Loucy (cell line): ENCODE data around the gene CAP2.

Experiments
- H2AFZ ChIP-seq: fragments of 200-600 bp; sonication (generic); 2 replicates; pipeline ENCODE4 v1.6.0; 2016; ENCODE audit warnings: antibody characterized with exemption, mild to moderate bottlenecking, low read length, moderate library complexity
- H3F3A ChIP-seq: fragments of 200-600 bp; 2 replicates; pipeline ENCODE4 v1.6.0; 2016; ENCODE audit warnings: antibody characterized with exemption, low read depth, mild to moderate bottlenecking
- H3K27me3 ChIP-seq: fragments of 200-600 bp; sonication (generic); 2 replicates; pipeline ENCODE4 v1.6.1; 2014; ENCODE audit warnings: low read length, mild to moderate bottlenecking; ENCODE audit not compliant: insufficient read depth, poor library complexity, severe bottlenecking
- H3K36me3 ChIP-seq: fragments of 200-600 bp; sonication (generic); 2 replicates; pipeline ENCODE4 v1.6.1; 2016; ENCODE audit warnings: low read length; ENCODE audit not compliant: insufficient read depth
- H3K4me1 ChIP-seq: fragments of 200-600 bp; sonication (generic); 2 replicates; pipeline ENCODE4 v1.5.1; 2014; ENCODE audit warnings: low read length, mild to moderate bottlenecking; ENCODE audit not compliant: insufficient read depth, poor library complexity, severe bottlenecking
- H3K4me2 ChIP-seq: fragments of 200-600 bp; sonication (generic); 2 replicates; pipeline ENCODE4 v1.6.0; 2014; ENCODE audit warnings: antibody characterized with exemption, low read length, low read depth, mild to moderate bottlenecking; ENCODE audit not compliant: poor library complexity, severe bottlenecking
- H3K4me3 ChIP-seq: fragments of 200-600 bp; sonication (generic); 2 replicates; pipeline ENCODE4 v1.5.1; 2014; ENCODE audit warnings: low read length, mild to moderate bottlenecking, mixed read lengths; ENCODE audit not compliant: poor library complexity, severe bottlenecking
- H3K79me2 ChIP-seq: fragments of 200-600 bp; sonication (generic); 2 replicates; pipeline ENCODE4 v1.6.1; 2014; ENCODE audit warnings: low read length; ENCODE audit not compliant: insufficient read depth
- H3K9ac ChIP-seq: fragments of 200-600 bp; sonication (generic); 2 replicates; pipeline ENCODE4 v1.6.0; 2014; ENCODE audit warnings: mild to moderate bottlenecking, low read depth, low read length, moderate library complexity; ENCODE audit not compliant: poor library complexity, severe bottlenecking
- H3K9me2 ChIP-seq: fragments of 200-600 bp; sonication (generic); replicated peaks from 2 replicates; pipeline ENCODE4 v1.6.1; 2016; ENCODE audit warnings: low read depth, low read length, mixed read lengths
- H3K9me3 ChIP-seq: fragments of 200-600 bp; sonication (generic); 2 replicates; pipeline ENCODE4 v1.6.1; 2014; ENCODE audit warnings: mild to moderate bottlenecking, antibody characterized with exemption, low read length, low read depth; ENCODE audit not compliant: insufficient read depth
- H4K20me1 ChIP-seq: fragments of 200-600 bp; sonication (generic); 2 replicates; pipeline ENCODE4 v1.6.0; 2014; ENCODE audit warnings: antibody characterized with exemption, low read length, mild to moderate bottlenecking; ENCODE audit not compliant: insufficient read depth, poor library complexity, severe bottlenecking
- EZH2phosphoT487 ChIP-seq: fragments of 200-600 bp; IDR thresholded peaks from 2 replicates; pipeline ENCODE4 v1.6.1; 2018; ENCODE audit warnings: antibody characterized with exemption, mild to moderate bottlenecking, moderate library complexity, borderline replicate concordance
- TF ChIP-seq, protein P1 (sequence below): fragments of 200-600 bp; sonication (generic); conservative IDR thresholded peaks from 2 replicates; pipeline ENCODE4 v1.5.1; 2014; ENCODE audit warnings: mild to moderate bottlenecking, antibody characterized with exemption, low read length

The CAP2 gene

DNA sequence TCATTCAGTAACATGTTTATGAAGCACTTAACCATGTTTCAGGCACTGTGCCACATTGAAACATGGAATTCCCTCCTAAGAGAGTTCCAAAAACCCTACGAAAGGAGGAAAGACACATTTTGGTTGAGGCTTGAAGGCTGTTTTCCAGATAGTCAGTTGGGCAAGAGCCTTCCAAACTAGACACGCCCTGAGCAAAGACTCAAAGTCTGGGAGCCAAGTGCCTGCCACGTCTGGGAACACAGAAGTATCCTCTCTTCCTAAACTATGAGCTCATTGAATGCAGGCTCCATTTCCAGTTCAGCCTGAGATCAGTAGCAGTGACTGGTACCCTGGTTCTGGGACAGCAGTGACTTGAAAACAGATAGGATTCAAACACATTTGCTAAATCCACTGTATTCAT, 132.2 kb downstream of the CAP2 start:
- Histone ChIP-seq H3K9me3 (no peaks in the 10 kb centered on the region), H3F3A (no peaks in the 10 kb centered on the region), H3K9me2 (no peaks in the 10 kb centered on the region), H3K4me3 (no peak overlapping the region), H3K36me3 (no peaks in the 10 kb centered on the region), H4K20me1 (no peaks in the 10 kb centered on the region), H3K27me3 (no peaks in the 10 kb centered on the region), H3K4me1 (no peaks in the 10 kb centered on the region), H2AFZ (no peak overlapping the region), H3K4me2 (no peak overlapping the region), H3K9ac (no peak overlapping the region), H3K79me2 (no peaks in the 10 kb centered on the region)
- no peak for TF ChIP-seq EZH2phosphoT487
- TF ChIP-seq, protein P1, sequence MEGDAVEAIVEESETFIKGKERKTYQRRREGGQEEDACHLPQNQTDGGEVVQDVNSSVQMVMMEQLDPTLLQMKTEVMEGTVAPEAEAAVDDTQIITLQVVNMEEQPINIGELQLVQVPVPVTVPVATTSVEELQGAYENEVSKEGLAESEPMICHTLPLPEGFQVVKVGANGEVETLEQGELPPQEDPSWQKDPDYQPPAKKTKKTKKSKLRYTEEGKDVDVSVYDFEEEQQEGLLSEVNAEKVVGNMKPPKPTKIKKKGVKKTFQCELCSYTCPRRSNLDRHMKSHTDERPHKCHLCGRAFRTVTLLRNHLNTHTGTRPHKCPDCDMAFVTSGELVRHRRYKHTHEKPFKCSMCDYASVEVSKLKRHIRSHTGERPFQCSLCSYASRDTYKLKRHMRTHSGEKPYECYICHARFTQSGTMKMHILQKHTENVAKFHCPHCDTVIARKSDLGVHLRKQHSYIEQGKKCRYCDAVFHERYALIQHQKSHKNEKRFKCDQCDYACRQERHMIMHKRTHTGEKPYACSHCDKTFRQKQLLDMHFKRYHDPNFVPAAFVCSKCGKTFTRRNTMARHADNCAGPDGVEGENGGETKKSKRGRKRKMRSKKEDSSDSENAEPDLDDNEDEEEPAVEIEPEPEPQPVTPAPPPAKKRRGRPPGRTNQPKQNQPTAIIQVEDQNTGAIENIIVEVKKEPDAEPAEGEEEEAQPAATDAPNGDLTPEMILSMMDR, result no peak

DNA sequence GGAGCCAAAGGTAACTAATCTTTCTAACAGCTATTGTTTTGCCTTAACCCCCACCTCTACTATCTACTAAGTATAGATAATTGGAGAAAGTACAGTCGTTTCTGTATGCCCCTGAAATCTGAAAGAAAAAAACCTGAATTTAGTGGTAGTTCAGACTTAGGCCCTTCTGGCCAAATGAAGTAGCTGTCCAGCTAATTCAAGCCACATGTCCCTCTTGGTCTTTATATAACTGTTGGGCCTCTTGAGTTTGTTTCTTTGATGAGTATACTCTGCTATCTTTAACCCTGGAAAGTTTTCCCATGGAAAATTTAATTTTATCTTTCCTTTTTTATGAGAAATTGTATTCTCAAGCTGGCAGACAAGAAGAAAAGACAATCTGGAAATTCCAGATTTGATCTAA, 133.7 kb downstream of the CAP2 start:
- Histone ChIP-seq H3K4me1 (no peaks in the 10 kb centered on the region), H3K9me2 (no peaks in the 10 kb centered on the region), H3K79me2 (no peaks in the 10 kb centered on the region), H3F3A (no peaks in the 10 kb centered on the region), H3K4me2 (no peak overlapping the region), H3K36me3 (no peaks in the 10 kb centered on the region), H3K27me3 (no peaks in the 10 kb centered on the region), H3K9me3 (no peaks in the 10 kb centered on the region), H2AFZ (no peak overlapping the region), H3K4me3 (no peak overlapping the region), H4K20me1 (no peaks in the 10 kb centered on the region), H3K9ac (no peak overlapping the region)
- TF ChIP-seq EZH2phosphoT487, result no peak
- TF ChIP-seq, protein P1, result no peak

DNA sequence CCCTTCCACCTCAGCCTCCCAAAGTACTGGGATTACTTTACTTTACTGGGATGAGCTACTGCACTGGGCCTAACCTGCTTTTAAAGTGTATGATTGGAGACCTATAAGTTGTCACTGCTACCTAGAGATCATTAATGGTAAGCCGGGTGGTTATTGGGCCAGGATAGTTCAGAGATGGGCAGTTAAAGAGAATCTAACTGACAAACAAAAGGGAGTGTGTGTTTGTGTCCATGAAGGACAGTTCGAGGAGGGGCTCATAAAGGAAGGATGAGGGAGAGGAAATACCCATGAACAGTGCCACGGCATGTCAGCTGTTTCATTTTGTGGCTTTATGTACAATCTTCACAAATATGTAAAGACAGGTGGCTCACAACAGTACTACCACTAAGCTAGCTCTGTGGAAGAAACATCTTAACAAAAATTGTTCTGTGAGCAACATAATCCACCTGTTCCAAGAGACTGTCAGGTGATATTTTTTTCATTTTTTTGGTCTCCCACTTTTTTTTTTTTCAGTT, 137.0 kb downstream of the CAP2 start:
- Histone ChIP-seq H3K36me3 (no peaks in the 10 kb centered on the region), H3K9me2 (no peaks in the 10 kb centered on the region), H3K4me3 (no peak overlapping the region), H3K9ac (no peak overlapping the region), H3K9me3 (no peaks in the 10 kb centered on the region), H3K4me2 (no peak overlapping the region), H2AFZ (no peak overlapping the region), H3F3A (no peaks in the 10 kb centered on the region), H3K79me2 (no peaks in the 10 kb centered on the region), H3K27me3 (no peaks in the 10 kb centered on the region), H4K20me1 (no peaks in the 10 kb centered on the region), H3K4me1 (no peaks in the 10 kb centered on the region)
- no peak for TF ChIP-seq EZH2phosphoT487
- TF ChIP-seq, protein P1, result no peak
